ENCODE results near the gene SLC39A9.
A peak's percentile ranks its signal among the peaks of the same experiment; 100 is the strongest.

Gene SLC39A9

DNA sequence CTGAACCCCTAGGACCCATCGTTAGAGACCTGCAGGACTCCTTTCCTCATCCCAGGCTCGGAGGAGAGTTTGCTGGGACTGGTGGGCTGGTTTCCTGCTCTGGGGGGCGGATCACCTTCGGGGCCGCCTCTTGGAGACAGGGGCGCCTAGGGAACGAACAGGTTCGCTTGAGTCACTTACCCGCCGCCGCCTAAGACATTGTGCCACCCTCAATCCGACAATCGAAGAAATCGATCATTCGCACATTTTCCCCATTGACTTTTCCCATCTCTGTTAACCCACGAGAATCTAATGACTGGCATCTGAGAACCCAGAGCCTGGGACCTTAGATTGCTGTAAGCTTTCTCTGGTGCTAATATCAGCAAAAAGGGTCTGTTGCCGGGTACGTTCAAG is 322 bp downstream of the SLC39A9 start:
- no peak for DNase-seq (ENCODE audit: low read depth, low spot score)

GRCh38 chr14:69399750-69400149 is 1.3 kb downstream of the SLC39A9 start:
- TF ChIP-seq, protein P1, sequence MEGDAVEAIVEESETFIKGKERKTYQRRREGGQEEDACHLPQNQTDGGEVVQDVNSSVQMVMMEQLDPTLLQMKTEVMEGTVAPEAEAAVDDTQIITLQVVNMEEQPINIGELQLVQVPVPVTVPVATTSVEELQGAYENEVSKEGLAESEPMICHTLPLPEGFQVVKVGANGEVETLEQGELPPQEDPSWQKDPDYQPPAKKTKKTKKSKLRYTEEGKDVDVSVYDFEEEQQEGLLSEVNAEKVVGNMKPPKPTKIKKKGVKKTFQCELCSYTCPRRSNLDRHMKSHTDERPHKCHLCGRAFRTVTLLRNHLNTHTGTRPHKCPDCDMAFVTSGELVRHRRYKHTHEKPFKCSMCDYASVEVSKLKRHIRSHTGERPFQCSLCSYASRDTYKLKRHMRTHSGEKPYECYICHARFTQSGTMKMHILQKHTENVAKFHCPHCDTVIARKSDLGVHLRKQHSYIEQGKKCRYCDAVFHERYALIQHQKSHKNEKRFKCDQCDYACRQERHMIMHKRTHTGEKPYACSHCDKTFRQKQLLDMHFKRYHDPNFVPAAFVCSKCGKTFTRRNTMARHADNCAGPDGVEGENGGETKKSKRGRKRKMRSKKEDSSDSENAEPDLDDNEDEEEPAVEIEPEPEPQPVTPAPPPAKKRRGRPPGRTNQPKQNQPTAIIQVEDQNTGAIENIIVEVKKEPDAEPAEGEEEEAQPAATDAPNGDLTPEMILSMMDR (IDR thresholded peaks at IDR 0.05; ENCODE audit: low read depth, low read length): no peak
- DNase-seq (ENCODE audit: low read depth, low spot score): no peak
- in situ Hi-C loops (cut with HindIII; ENCODE audit: low sequenced_read_pairs): no loop called here
- peak overlapping the region; percentile 68 for H3K4me3 ChIP-seq (ENCODE audit: low read depth, low read length)

More for the DNA sequence above, 322 bp downstream of the SLC39A9 start:
- H3K4me3 ChIP-seq (ENCODE audit: low read depth, low read length): peak overlapping the region; percentile 68
- TF ChIP-seq, protein P1 (IDR thresholded peaks at IDR 0.05; ENCODE audit: low read depth, low read length): no peak
- in situ Hi-C loops (cut with HindIII; ENCODE audit: low sequenced_read_pairs): no loop called here

- TF ChIP-seq, protein P1 (IDR thresholded peaks at IDR 0.05; ENCODE audit: low read depth, low read length): no peak
- no peak for DNase-seq (ENCODE audit: low read depth, low spot score)
- H3K4me3 ChIP-seq (ENCODE audit: low read depth, low read length): peak overlapping the region; percentile 68
- in situ Hi-C loops (cut with HindIII; ENCODE audit: low sequenced_read_pairs): no loop called here
These were observed 1.7 kb downstream of the SLC39A9 start for GRCh38 chr14:69400154-69400553.

DNA sequence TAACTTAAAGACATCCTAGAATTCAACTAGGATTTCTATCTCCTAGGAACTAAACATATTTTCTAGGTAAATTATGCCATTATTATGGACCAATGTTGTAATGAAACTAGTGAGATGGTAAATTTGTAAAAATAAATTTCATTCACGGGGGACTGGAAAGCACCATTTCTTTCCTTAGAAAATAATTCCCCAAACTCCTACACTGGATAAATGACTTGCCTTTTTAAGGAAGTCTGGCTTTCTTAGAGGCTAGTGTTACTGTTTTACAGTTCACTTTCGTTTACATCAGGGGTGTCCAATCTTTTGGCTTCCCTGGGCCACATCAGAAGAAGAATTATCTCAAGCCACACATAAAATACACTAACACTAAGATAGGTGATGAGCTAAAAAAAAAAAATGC is 3.3 kb downstream of the SLC39A9 start:
- H3K4me3 ChIP-seq (ENCODE audit: low read depth, low read length): no peak overlapping the region
- in situ Hi-C loops (cut with HindIII; ENCODE audit: low sequenced_read_pairs): no loop called here
- DNase-seq (ENCODE audit: low read depth, low spot score): no peak
- TF ChIP-seq, protein P1 (IDR thresholded peaks at IDR 0.05; ENCODE audit: low read depth, low read length): no peak

GRCh38 chr14:69404478-69404877 is 6.0 kb downstream of the SLC39A9 start:
- no peak overlapping the region for H3K4me3 ChIP-seq (ENCODE audit: low read depth, low read length)
- TF ChIP-seq, protein P1 (IDR thresholded peaks at IDR 0.05; ENCODE audit: low read depth, low read length): no peak
- in situ Hi-C loops (cut with HindIII; ENCODE audit: low sequenced_read_pairs): no loop called here
- no peak for DNase-seq (ENCODE audit: low read depth, low spot score)

DNA sequence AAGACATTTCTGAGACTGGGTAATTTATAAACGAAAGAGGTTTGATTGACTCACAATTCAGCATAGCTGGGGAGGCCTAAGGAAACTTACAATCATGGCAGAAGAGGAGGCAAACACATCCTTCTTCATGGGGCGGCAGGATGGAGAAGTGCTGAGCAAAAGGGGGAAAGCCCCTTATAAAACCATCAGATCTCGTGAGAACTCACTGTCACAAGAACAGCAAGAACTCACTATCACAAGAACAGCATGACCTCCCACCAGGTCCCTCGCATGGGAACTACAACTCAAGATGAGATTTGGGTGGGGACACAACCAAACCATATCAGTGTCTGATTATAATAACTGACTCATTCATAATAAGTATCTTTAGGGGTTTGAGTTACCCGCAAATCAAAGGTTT is 6.4 kb downstream of the SLC39A9 start:
- in situ Hi-C loops (cut with HindIII; ENCODE audit: low sequenced_read_pairs): no loop called here
- no peak for DNase-seq (ENCODE audit: low read depth, low spot score)
- H3K4me3 ChIP-seq (ENCODE audit: low read depth, low read length): no peak overlapping the region
- TF ChIP-seq, protein P1 (IDR thresholded peaks at IDR 0.05; ENCODE audit: low read depth, low read length): no peak

GRCh38 chr14:69405762-69406161 is 7.3 kb downstream of the SLC39A9 start:
- in situ Hi-C loops (cut with HindIII; ENCODE audit: low sequenced_read_pairs): no loop called here
- TF ChIP-seq, protein P1 (IDR thresholded peaks at IDR 0.05; ENCODE audit: low read depth, low read length): no peak
- H3K4me3 ChIP-seq (ENCODE audit: low read depth, low read length): no peak overlapping the region
- no peak for DNase-seq (ENCODE audit: low read depth, low spot score)

All from astrocyte of the spinal cord (primary cell).